GM18505 (cell line): Measurements from ENCODE around the gene RARB.

ENCODE experiments used
- ATAC-seq: cut with Tn5 transposase; IDR thresholded peaks from one replicate; pipeline ENCODE4 v1.9.1; 2021; ENCODE audit not compliant: unreplicated experiment
- POLR2A ChIP-seq: IDR thresholded peaks from 4 replicates; pipeline ENCODE4 v1.6.1; 2011; ENCODE audit warnings: borderline replicate concordance; ENCODE audit not compliant: insufficient read depth, insufficient read length; ENCODE audit errors: extremely low read depth

Gene RARB

GRCh38 chr3:25463836-25464418, 35.9 kb downstream of the RARB start:
- TF ChIP-seq POLR2A: no peak
- no peak for ATAC-seq

- TF ChIP-seq POLR2A: no peak
- ATAC-seq: no peak
These were observed 37.3 kb downstream of the RARB start for GRCh38 chr3:25465266-25465860.

GRCh38 chr3:25468866-25469319, 40.8 kb downstream of the RARB start:
- TF ChIP-seq POLR2A: no peak
- no peak for ATAC-seq

- no peak for TF ChIP-seq POLR2A
- ATAC-seq: no peak
These were observed 41.5 kb downstream of the RARB start for GRCh38 chr3:25469558-25469957.

GRCh38 chr3:25471081-25471768, 43.2 kb downstream of the RARB start:
- no peak for TF ChIP-seq POLR2A
- ATAC-seq: no peak

DNA sequence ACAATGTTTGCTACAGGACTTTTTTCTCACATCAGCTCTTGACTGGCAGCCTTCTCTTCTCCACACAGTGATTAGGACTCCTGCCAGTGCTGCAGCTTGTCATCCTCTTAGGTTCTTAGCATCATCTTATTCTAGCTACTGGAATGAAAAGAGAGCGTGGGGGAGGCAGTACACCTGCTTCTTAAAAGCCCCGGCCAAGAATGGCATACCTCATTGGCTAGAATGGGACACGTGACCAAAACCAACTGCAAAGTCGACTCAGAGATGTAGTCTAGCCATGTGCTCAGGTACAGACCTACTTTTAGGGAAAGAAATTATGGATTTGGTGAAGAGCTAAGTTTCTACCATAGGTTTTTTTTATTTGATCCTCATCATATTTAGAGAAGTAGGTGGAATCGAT, 44.1 kb downstream of the RARB start:
- TF ChIP-seq POLR2A: no peak
- no peak for ATAC-seq

GRCh38 chr3:25472731-25473130, 44.7 kb downstream of the RARB start:
- no peak for ATAC-seq
- no peak for TF ChIP-seq POLR2A

DNA sequence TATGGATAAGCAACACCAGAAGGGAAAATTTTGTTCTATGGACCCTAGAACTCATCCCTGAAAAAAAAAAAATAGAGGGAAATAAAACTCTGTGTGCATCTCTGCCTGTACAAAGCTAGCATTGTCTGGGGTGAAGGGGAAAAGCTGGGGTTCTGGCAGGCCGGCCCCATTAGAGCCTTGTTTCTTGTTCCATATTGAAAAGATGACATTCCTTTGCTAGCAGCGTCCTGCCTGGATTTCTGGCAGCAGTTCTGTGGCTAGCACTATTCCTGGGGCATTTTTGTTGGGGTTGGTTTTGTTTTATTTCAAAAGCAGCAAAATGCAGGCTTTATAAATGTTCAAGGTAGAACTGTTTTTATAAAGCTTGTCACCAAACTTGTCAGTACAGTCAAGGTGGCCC, 45.2 kb downstream of the RARB start:
- no peak for TF ChIP-seq POLR2A
- no peak for ATAC-seq

DNA sequence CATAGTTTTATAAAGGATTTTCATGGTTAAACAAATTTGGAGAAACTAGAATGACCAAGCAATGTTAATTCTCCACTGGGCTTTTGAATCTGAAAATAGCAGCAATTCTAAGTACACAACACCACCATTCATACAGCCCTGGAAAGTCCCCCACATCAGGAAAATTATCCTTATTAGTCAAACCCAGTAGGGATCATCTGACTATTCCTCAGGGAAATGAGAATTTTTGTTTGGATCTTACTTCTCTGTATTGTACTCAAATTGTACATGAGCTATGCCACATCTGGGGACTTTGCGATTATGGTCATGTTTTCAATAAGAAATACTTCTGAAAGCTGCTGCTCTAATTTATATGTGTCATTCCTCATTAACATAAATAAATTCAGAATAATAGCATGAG, 46.0 kb downstream of the RARB start:
- ATAC-seq: no peak
- TF ChIP-seq POLR2A: no peak

GRCh38 chr3:25476639-25477038, 48.6 kb downstream of the RARB start:
- no peak for TF ChIP-seq POLR2A
- no peak for ATAC-seq

- no peak for ATAC-seq
- no peak for TF ChIP-seq POLR2A
These were observed 50.2 kb downstream of the RARB start for GRCh38 chr3:25478211-25478757.

GRCh38 chr3:25478964-25479726, 51.1 kb downstream of the RARB start:
- TF ChIP-seq POLR2A: no peak
- no peak for ATAC-seq

- no peak for TF ChIP-seq POLR2A
- ATAC-seq: no peak
These were observed 51.6 kb downstream of the RARB start for GRCh38 chr3:25479727-25480010.
